A673 (cell line): ENCODE measurements around the gene RIPPLY3. TPM values are rescaled to one million over a fixed set of nuclear protein-coding genes. Genes with fewer than 3 reads are reported as not detected.

Experiments
- BruUV-seq: library from RNA; stranded (reverse); fragments of 400-500 nt; replicated peaks from 2 replicates; lab custom pipeline; 2021; lab: Mats Ljungman, UMichigan
- CTCF ChIA-PET: fragments of 300-600 bp; sonication (Branson Sonifier 250); formaldehyde crosslinking; loops from one replicate; lab custom pipeline; 2022; ENCODE audit warnings: antibody characterized with exemption; lab: Charles Lee
- POLR2A ChIA-PET: fragments of 300-600 bp; sonication (Branson Sonifier 250); formaldehyde crosslinking; loops from one replicate; lab custom pipeline; 2022; ENCODE audit warnings: antibody characterized with exemption; ENCODE audit not compliant: low non-redundant PET; lab: Charles Lee
- DNase-seq: peaks from one replicate; pipeline ENCODE4 v3.0.0-alpha.2; 2015; ENCODE audit warnings: low spot score
- H3K27ac ChIP-seq: fragments of 200-600 bp; sonication (generic); 2 replicates; pipeline ENCODE4 v1.5.1; 2016; ENCODE audit warnings: mixed run types, low read depth, mild to moderate bottlenecking, mixed read lengths, antibody characterized with exemption, low read length; ENCODE audit not compliant: poor library complexity, severe bottlenecking
- H3K27me3 ChIP-seq: fragments of 200-600 bp; sonication (generic); replicated peaks from 2 replicates; pipeline ENCODE4 v1.6.1; 2017; ENCODE audit warnings: mixed run types, low read depth, mild to moderate bottlenecking, mixed read lengths, antibody characterized with exemption, low read length; ENCODE audit not compliant: insufficient read depth, poor library complexity
- H3K36me3 ChIP-seq: fragments of 200-600 bp; sonication (generic); 2 replicates; pipeline ENCODE4 v1.6.1; 2016; ENCODE audit warnings: mixed run types, mild to moderate bottlenecking, mixed read lengths, antibody characterized with exemption, low read length; ENCODE audit not compliant: insufficient read depth, poor library complexity, severe bottlenecking
- H3K4me1 ChIP-seq: fragments of 200-600 bp; sonication (generic); 2 replicates; pipeline ENCODE4 v1.6.1; 2017; ENCODE audit warnings: mixed run types, mild to moderate bottlenecking, mixed read lengths, antibody characterized with exemption, low read length; ENCODE audit not compliant: insufficient read depth, poor library complexity, severe bottlenecking
- H3K4me3 ChIP-seq: fragments of 200-600 bp; sonication (generic); 2 replicates; pipeline ENCODE4 v1.5.1; 2016; ENCODE audit warnings: low read depth, mixed run types, mild to moderate bottlenecking, mixed read lengths, low read length; ENCODE audit not compliant: poor library complexity, severe bottlenecking
- H3K9me3 ChIP-seq: fragments of 200-600 bp; sonication (generic); 2 replicates; pipeline ENCODE4 v1.6.1; 2016; ENCODE audit warnings: mixed run types, low read depth, mild to moderate bottlenecking, mixed read lengths, antibody characterized with exemption, low read length; ENCODE audit not compliant: poor library complexity, severe bottlenecking
- EZH2 ChIP-seq: fragments of 200-600 bp; sonication (generic); IDR thresholded peaks from 2 replicates; pipeline ENCODE4 v1.6.1; 2017; ENCODE audit warnings: borderline replicate concordance, low read depth, mild to moderate bottlenecking, mixed read lengths, antibody characterized with exemption, low read length; ENCODE audit not compliant: poor library complexity, severe bottlenecking
- intact Hi-C: fragments of 100-400 bp; cut with micrococcal nuclease; formaldehyde crosslinking; loops from one replicate; pipeline ENCODE4 v1.10.0; 2022; ENCODE audit not compliant: unreplicated experiment
- total RNA-seq: library from RNA; stranded (reverse); gene quantifications from 2 replicates; pipeline ENCODE4 v1.2.3, GENCODE V29; 2021
- TF ChIP-seq, protein P1 (sequence below): fragments of 300-800, 200-600 bp; sonication (generic); conservative IDR thresholded peaks from 2 replicates; pipeline ENCODE4 v1.5.1; 2017; ENCODE audit warnings: low read depth, mild to moderate bottlenecking, antibody characterized with exemption, low read length, moderate library complexity, mixed read lengths

The RIPPLY3 gene
- total RNA-seq, 1 experiment from 2014 or later = 5.0 TPM

DNA sequence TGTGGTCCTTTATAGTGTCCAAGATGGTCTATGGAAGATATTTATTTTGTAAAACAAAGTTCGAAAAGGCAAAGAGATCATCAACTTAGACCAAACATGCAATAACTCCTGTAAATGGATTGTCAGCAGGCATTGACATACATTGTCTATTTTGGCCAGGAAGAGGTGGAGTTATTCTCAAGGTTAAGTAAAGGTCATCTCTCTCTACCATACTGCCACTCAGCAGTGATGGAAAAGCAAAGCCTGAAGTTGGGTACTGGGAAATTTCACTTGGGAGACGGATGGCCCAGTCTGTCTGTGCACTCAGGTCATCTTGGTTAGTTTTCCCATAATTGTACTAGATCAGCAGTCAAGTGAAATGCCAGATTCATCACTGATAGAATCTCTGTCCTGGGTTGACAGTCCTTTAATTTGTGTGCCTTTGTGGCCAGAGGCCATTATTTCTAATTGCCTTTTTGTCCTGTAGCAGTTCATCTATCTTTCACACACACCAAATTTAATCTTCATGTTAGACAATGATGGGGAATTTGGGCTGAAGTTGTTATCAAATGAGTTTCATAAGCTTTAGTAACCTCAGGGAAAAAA, 48.9 kb downstream of the RIPPLY3 start:
- Histone ChIP-seq H3K4me3 (no peak overlapping the region), H3K4me1 (peaks cover 13% of the 10 kb centered on the region), H3K9me3 (no peaks in the 10 kb centered on the region), H3K27me3 (no peaks in the 10 kb centered on the region), H3K27ac (no peak overlapping the region), H3K36me3 (no peaks in the 10 kb centered on the region)
- no TSS peak for BruUV-seq
- no peak for TF ChIP-seq EZH2
- TF ChIP-seq, protein P1, sequence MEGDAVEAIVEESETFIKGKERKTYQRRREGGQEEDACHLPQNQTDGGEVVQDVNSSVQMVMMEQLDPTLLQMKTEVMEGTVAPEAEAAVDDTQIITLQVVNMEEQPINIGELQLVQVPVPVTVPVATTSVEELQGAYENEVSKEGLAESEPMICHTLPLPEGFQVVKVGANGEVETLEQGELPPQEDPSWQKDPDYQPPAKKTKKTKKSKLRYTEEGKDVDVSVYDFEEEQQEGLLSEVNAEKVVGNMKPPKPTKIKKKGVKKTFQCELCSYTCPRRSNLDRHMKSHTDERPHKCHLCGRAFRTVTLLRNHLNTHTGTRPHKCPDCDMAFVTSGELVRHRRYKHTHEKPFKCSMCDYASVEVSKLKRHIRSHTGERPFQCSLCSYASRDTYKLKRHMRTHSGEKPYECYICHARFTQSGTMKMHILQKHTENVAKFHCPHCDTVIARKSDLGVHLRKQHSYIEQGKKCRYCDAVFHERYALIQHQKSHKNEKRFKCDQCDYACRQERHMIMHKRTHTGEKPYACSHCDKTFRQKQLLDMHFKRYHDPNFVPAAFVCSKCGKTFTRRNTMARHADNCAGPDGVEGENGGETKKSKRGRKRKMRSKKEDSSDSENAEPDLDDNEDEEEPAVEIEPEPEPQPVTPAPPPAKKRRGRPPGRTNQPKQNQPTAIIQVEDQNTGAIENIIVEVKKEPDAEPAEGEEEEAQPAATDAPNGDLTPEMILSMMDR = no peak
- DNase-seq = no peak
- ChIA-PET CTCF (no interaction called here), POLR2A (no interaction called here)
- intact Hi-C loops = no loop called here

DNA sequence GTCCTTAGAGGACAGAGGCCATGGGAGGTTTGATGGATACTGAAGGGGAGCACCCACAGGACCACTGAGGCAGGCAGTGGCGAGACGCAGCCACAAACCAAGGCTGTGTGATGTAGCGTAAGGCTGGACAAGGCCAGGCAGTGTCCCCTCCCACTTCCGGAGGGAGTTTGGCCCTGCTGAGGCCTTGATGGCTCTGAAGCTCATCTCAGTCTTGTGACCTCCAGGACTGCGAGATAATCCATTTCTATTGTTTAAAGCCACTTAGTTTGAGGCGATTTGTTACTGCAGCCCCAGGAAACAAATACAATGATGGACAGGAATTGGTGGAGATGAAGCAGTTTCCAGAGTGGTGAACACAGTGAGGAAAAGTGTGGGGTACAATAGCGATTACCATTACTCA, 51.1 kb downstream of the RIPPLY3 start:
- intact Hi-C loops = no loop called here
- POLR2A ChIA-PET = no interaction called here

DNA sequence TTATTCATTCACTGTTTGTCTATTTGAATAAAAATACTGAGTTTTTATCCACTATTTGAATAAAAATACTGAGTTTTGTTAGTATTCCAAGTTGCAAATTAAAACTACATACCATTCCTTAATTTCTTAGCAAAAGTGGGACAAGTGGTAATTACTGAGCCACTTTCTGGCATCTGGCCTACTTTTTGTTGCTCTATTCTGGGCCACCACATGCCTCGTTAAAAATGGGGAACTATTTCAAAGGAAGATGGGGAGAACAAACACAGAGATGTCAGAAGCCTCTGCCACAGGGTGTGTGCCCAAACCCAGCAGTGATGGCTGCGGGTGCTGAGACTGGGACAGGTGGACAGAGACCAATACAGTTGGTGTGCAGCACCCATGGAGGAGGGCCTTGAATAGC, 51.8 kb downstream of the RIPPLY3 start:
- Histone ChIP-seq H3K36me3 (no peaks in the 10 kb centered on the region), H3K4me3 (no peak overlapping the region), H3K27ac (no peak overlapping the region), H3K9me3 (no peaks in the 10 kb centered on the region), H3K27me3 (no peaks in the 10 kb centered on the region), H3K4me1 (peaks cover 26% of the 10 kb centered on the region)
- intact Hi-C loops = no loop called here
- no peak for DNase-seq
- CTCF ChIA-PET = no interaction called here
- no TSS peak for BruUV-seq
- TF ChIP-seq, protein P1 = no peak
- TF ChIP-seq EZH2 = no peak
- POLR2A ChIA-PET = no interaction called here

More for the DNA sequence above, 51.1 kb downstream of the RIPPLY3 start:
- TF ChIP-seq, protein P1 = no peak
- H3K36me3 ChIP-seq = no peaks in the 10 kb centered on the region
- CTCF ChIA-PET = no interaction called here
- H3K4me1 ChIP-seq = peaks cover 26% of the 10 kb centered on the region
- no peaks in the 10 kb centered on the region for H3K27me3 ChIP-seq
- no peak overlapping the region for H3K27ac ChIP-seq
- DNase-seq = no peak
- no peak overlapping the region for H3K4me3 ChIP-seq
- H3K9me3 ChIP-seq = no peaks in the 10 kb centered on the region
- no TSS peak for BruUV-seq
